ENCODE data around the gene MAST1. TPM values are rescaled to one million over a fixed set of nuclear protein-coding genes. Genes with fewer than 3 reads are reported as not detected.
"Not testable (repeated sequence)": the region's sequence is repeated elsewhere in the genome, so short reads cannot be mapped to it uniquely, and the experiment has no call there.

The MAST1 gene
- total RNA-seq, 1 experiment from 2014 or later = 0.12 TPM

- no peak for DNase-seq (ENCODE audit: low read depth)
Observed at GRCh38 chr19:12893582-12893981, 55.3 kb downstream of the MAST1 start.

GRCh38 chr19:12896460-12896859 is 58.1 kb downstream of the MAST1 start:
- no peak for DNase-seq (ENCODE audit: low read depth)

- no peak for DNase-seq (ENCODE audit: low read depth)
Observed at GRCh38 chr19:12899891-12900518, 61.7 kb downstream of the MAST1 start.

- DNase-seq (ENCODE audit: low read depth) = no peak
Observed at GRCh38 chr19:12907166-12907565, 68.9 kb downstream of the MAST1 start.

GRCh38 chr19:12912571-12912970 is 74.3 kb downstream of the MAST1 start:
- no peak for DNase-seq (ENCODE audit: low read depth)

GRCh38 chr19:12913011-12913561 is 74.8 kb downstream of the MAST1 start:
- DNase-seq (ENCODE audit: low read depth) = peak; percentile 64

- no peak for DNase-seq (ENCODE audit: low read depth)
Observed at GRCh38 chr19:12913851-12914690, 75.8 kb downstream of the MAST1 start.

- DNase-seq (ENCODE audit: low read depth) = not testable (repeated sequence)
Observed at GRCh38 chr19:12915860-12916259, 77.5 kb downstream of the MAST1 start.

GRCh38 chr19:12918253-12918652 is 79.9 kb downstream of the MAST1 start:
- DNase-seq (ENCODE audit: low read depth) = no peak

- no peak for DNase-seq (ENCODE audit: low read depth)
Observed at GRCh38 chr19:12921047-12921446, 82.7 kb downstream of the MAST1 start.

- DNase-seq (ENCODE audit: low read depth) = no peak
Observed at GRCh38 chr19:12922959-12923358, 84.6 kb downstream of the MAST1 start.

Other genes starting within 250 kb of the MAST1 start
- gene ZNF490, start 227.7 kb upstream of the MAST1 start, total RNA-seq (2014; rRNA removed; shearing (Covaris generic)) = 6.3 and 7.9 TPM in 2 replicates
- gene ZNF791, start 227.6 kb upstream of the MAST1 start, total RNA-seq (2014; rRNA removed; shearing (Covaris generic)) = 12.8 and 27.7 TPM in 2 replicates
- gene MAN2B1, start 171.8 kb upstream of the MAST1 start, total RNA-seq (2014; rRNA removed; shearing (Covaris generic)) = 57.8 and 68.4 TPM in 2 replicates
- gene WDR83, start 171.7 kb upstream of the MAST1 start, total RNA-seq (2014; rRNA removed; shearing (Covaris generic)) = 9.6 and 10.5 TPM in 2 replicates
- 82.7 and 108 TPM in 2 replicates for gene DHPS, start 156.6 kb upstream of the MAST1 start, total RNA-seq (2014; rRNA removed; shearing (Covaris generic))
- gene GNG14, start 150.5 kb upstream of the MAST1 start, total RNA-seq (2014; rRNA removed; shearing (Covaris generic)) = not detected in 2 replicates
- 12.0 and 14.5 TPM in 2 replicates for gene FBXW9, start 141.9 kb upstream of the MAST1 start, total RNA-seq (2014; rRNA removed; shearing (Covaris generic))
- gene TNPO2, start 114.6 kb upstream of the MAST1 start, total RNA-seq (2014; rRNA removed; shearing (Covaris generic)) = 32.3 and 40.2 TPM in 2 replicates
- 272 and 329 TPM in 2 replicates for gene TRIR, start 103.8 kb upstream of the MAST1 start, total RNA-seq (2014; rRNA removed; shearing (Covaris generic))
- 112 and 114 TPM in 2 replicates for gene GET3, start 101.0 kb upstream of the MAST1 start, total RNA-seq (2014; rRNA removed; shearing (Covaris generic))
- gene BEST2, start 86.7 kb upstream of the MAST1 start, total RNA-seq (2014; rRNA removed; shearing (Covaris generic)) = not detected in 2 replicates
- gene HOOK2, start 63.0 kb upstream of the MAST1 start, total RNA-seq (2014; rRNA removed; shearing (Covaris generic)) = 7.2 and 8.4 TPM in 2 replicates
- gene JUNB, start 47.0 kb upstream of the MAST1 start, total RNA-seq (2014; rRNA removed; shearing (Covaris generic)) = 68.3 and 92.5 TPM in 2 replicates
- gene PRDX2, start 36.7 kb upstream of the MAST1 start, total RNA-seq (2014; rRNA removed; shearing (Covaris generic)) = 178 and 300 TPM in 2 replicates
- not detected in 2 replicates for gene THSD8, start 36.4 kb upstream of the MAST1 start, total RNA-seq (2014; rRNA removed; shearing (Covaris generic))
- 50.4 and 62.8 TPM in 2 replicates for gene RNASEH2A, start 31.9 kb upstream of the MAST1 start, total RNA-seq (2014; rRNA removed; shearing (Covaris generic))
- 0.52 TPM in 1 of 2 replicates, not detected in the other for gene RTBDN, start 3.9 kb upstream of the MAST1 start, total RNA-seq (2014; rRNA removed; shearing (Covaris generic))
- gene DNASE2, start 42.9 kb downstream of the MAST1 start, total RNA-seq (2014; rRNA removed; shearing (Covaris generic)) = 61.0 and 62.4 TPM in 2 replicates
- not detected in 2 replicates for gene KLF1, start 48.7 kb downstream of the MAST1 start, total RNA-seq (2014; rRNA removed; shearing (Covaris generic))
- 27.2 and 27.5 TPM in 2 replicates for gene GCDH, start 52.6 kb downstream of the MAST1 start, total RNA-seq (2014; rRNA removed; shearing (Covaris generic))
- gene SYCE2, start 80.8 kb downstream of the MAST1 start, total RNA-seq (2014; rRNA removed; shearing (Covaris generic)) = 0.20 and 0.34 TPM in 2 replicates
- gene FARSA, start 95.2 kb downstream of the MAST1 start, total RNA-seq (2014; rRNA removed; shearing (Covaris generic)) = 67.2 and 86.6 TPM in 2 replicates
- 2,061 and 2,975 TPM in 2 replicates for gene CALR, start 100.1 kb downstream of the MAST1 start, total RNA-seq (2014; rRNA removed; shearing (Covaris generic))
- gene RAD23A, start 107.3 kb downstream of the MAST1 start, total RNA-seq (2014; rRNA removed; shearing (Covaris generic)) = 156 and 205 TPM in 2 replicates
- gene GADD45GIP1, start 118.7 kb downstream of the MAST1 start, total RNA-seq (2014; rRNA removed; shearing (Covaris generic)) = 48.1 and 54.0 TPM in 2 replicates
- gene DAND5, start 131.1 kb downstream of the MAST1 start, total RNA-seq (2014; rRNA removed; shearing (Covaris generic)) = 0.62 TPM in 1 of 2 replicates, not detected in the other
- 38.5 and 52.0 TPM in 2 replicates for gene NFIX, start 157.0 kb downstream of the MAST1 start, total RNA-seq (2014; rRNA removed; shearing (Covaris generic))